Glutamatergic neuron (in vitro differentiated cells): ENCODE data around the gene SENP6. TPM values are rescaled to one million over a fixed set of nuclear protein-coding genes. Genes with fewer than 3 reads are reported as not detected.
"Not testable (repeated sequence)": the region's sequence is repeated elsewhere in the genome, so short reads cannot be mapped to it uniquely, and the experiment has no call there.

ENCODE experiments used
- DNase-seq: peaks from one replicate; pipeline ENCODE4 v3.0.0; 2022
- H3K27ac Mint-ChIP-seq: one replicate; pipeline ENCODE4 v1.8.0; 2020; ENCODE audit warnings: mild to moderate bottlenecking, mixed read lengths, inconsistent platforms; ENCODE audit not compliant: unreplicated experiment
- H3K27me3 Mint-ChIP-seq: one replicate; pipeline ENCODE4 v1.8.0; 2020; ENCODE audit warnings: mild to moderate bottlenecking, moderate library complexity, mixed read lengths, inconsistent platforms; ENCODE audit not compliant: unreplicated experiment
- H3K36me3 Mint-ChIP-seq: one replicate; pipeline ENCODE4 v1.8.0; 2020; ENCODE audit warnings: mild to moderate bottlenecking, mixed read lengths, inconsistent platforms; ENCODE audit not compliant: unreplicated experiment
- H3K4me1 Mint-ChIP-seq: one replicate; pipeline ENCODE4 v1.8.0; 2020; ENCODE audit warnings: mild to moderate bottlenecking, low read depth, mixed read lengths, inconsistent platforms; ENCODE audit not compliant: unreplicated experiment
- H3K4me3 Mint-ChIP-seq: one replicate; pipeline ENCODE4 v1.8.0; 2020; ENCODE audit warnings: mild to moderate bottlenecking, mixed read lengths, inconsistent platforms; ENCODE audit not compliant: unreplicated experiment
- H3K9me3 Mint-ChIP-seq: one replicate; pipeline ENCODE4 v1.8.0; 2020; ENCODE audit warnings: mild to moderate bottlenecking, moderate library complexity, mixed read lengths, inconsistent platforms; ENCODE audit not compliant: unreplicated experiment
- total RNA-seq: library from RNA; stranded (reverse); fragmentation: NEBNext Ultra II Directional; extraction: Animal tissue kit (Norgen Biotek cat#: 25700); gene quantifications from one replicate; pipeline ENCODE4 v1.2.1, GENCODE V29; 2021; ENCODE audit not compliant: unreplicated experiment
- TF ChIP-seq, protein P1 (sequence below): fragments of 200-600 bp; sonication (generic); IDR thresholded peaks from one replicate; pipeline ENCODE4 v1.5.0; 2021; ENCODE audit not compliant: partially characterized antibody, unreplicated experiment

Gene SENP6
- total RNA-seq, 1 donor from 2014 or later, result 113 TPM

DNA sequence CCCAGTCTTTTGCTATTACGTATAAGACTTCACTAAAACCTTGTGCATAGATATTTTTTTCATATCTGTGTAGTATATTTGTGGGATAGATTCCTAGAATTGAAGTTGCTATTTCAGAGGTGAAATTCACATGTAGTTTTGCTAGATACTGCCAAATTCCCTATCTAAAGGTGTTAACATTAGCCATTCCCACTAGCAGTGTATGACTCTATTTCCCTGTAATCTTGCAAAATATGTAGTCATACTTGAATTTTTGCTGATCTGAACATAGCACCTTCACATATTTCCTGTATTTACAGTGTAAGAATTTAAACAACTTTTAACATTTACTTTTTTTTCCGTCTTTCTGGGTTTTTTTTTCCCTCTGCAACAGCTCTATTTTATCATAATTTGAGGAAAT is 24.9 kb downstream of the SENP6 start:
- H3K9me3 Mint-ChIP-seq, result no peaks in the 10 kb centered on the region
- H3K27ac Mint-ChIP-seq, result no peak overlapping the region
- no peaks in the 10 kb centered on the region for H3K36me3 Mint-ChIP-seq
- H3K4me1 Mint-ChIP-seq, result peaks cover 2% of the 10 kb centered on the region
- no peaks in the 10 kb centered on the region for H3K27me3 Mint-ChIP-seq
- no peak for DNase-seq
- no peak overlapping the region for H3K4me3 Mint-ChIP-seq
- TF ChIP-seq, protein P1, sequence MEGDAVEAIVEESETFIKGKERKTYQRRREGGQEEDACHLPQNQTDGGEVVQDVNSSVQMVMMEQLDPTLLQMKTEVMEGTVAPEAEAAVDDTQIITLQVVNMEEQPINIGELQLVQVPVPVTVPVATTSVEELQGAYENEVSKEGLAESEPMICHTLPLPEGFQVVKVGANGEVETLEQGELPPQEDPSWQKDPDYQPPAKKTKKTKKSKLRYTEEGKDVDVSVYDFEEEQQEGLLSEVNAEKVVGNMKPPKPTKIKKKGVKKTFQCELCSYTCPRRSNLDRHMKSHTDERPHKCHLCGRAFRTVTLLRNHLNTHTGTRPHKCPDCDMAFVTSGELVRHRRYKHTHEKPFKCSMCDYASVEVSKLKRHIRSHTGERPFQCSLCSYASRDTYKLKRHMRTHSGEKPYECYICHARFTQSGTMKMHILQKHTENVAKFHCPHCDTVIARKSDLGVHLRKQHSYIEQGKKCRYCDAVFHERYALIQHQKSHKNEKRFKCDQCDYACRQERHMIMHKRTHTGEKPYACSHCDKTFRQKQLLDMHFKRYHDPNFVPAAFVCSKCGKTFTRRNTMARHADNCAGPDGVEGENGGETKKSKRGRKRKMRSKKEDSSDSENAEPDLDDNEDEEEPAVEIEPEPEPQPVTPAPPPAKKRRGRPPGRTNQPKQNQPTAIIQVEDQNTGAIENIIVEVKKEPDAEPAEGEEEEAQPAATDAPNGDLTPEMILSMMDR, result no peak

DNA sequence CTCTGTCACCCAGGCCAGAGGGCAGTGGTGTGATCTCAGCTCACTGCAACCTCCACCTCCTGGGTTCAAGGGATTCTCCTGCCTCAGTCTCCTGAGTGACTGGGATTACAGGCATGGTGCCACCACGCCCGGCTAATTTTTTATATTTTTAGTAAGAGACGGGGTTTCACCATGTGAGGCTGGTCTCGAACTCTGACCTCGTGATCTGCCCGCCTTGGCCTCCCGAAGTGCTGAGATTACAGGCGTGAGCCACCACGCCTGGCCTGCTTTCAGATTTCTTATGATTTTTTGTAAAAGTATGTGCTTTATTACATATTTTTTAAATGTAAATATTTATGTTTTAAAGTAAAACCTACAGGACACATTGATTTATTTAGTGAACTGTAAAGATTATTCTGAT is 26.0 kb downstream of the SENP6 start:
- not testable (repeated sequence) for H3K4me1 Mint-ChIP-seq, H3K36me3 Mint-ChIP-seq, H3K27me3 Mint-ChIP-seq, H3K9me3 Mint-ChIP-seq, DNase-seq, H3K27ac Mint-ChIP-seq, H3K4me3 Mint-ChIP-seq

DNA sequence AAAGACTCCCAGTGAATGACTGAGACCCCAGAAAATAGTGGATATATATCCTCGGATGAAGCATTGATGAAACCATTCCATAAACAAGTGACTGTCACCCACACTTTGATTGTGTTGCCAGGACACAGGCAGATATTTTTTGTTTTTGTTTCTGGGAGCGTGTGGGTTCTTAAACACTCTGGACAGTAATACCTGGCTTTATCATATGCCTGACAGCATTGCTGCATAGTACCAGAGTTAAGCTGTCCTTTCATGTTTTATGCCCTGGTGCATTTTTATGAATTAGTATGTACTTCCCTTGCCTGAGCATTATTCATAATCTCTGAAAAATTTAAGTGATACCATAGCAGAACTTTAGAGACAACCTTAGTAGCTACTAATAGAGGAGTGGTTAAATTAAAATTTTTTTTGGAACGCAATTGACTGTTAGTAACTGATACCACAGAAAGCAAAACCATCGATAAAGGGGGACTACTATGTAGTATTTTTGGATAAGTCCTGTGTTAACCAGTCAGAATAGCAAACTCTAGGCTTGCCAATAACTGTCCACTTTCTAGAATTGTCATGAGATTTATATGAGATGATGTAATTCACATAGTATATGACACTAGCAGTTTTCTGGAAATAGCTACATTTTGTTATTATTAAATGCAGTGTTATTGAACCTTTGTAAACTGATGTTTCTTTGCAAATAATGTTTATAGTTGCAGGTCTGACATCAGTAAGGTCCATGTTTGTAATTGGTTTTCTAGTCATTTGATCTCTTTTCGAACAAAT is 30.4 kb downstream of the SENP6 start:
- H3K36me3 Mint-ChIP-seq, result no peaks in the 10 kb centered on the region
- DNase-seq, result no peak
- no peaks in the 10 kb centered on the region for H3K9me3 Mint-ChIP-seq
- H3K27ac Mint-ChIP-seq, result no peak overlapping the region
- H3K4me3 Mint-ChIP-seq, result no peak overlapping the region
- H3K4me1 Mint-ChIP-seq, result peaks cover 3% of the 10 kb centered on the region
- TF ChIP-seq, protein P1, result no peak
- no peaks in the 10 kb centered on the region for H3K27me3 Mint-ChIP-seq

DNA sequence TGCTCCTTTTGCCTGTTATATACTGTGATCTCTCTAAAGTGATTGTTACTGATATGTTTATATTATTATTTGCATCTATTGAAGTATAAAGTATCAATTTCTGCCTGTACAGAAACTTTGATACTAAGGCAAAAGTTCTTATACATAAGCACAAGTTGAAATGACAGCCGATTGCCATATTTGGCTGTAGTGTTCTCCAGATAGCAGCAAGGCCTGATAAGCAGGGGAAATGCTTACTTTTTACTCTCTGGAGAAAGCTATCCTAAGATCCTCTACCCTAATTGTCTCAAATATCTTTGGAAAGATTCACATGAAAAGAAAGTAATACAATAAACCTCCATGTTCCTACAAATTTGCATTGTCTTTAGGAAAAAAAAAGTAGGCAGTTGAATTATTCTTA is 31.4 kb downstream of the SENP6 start:
- no peaks in the 10 kb centered on the region for H3K36me3 Mint-ChIP-seq
- H3K9me3 Mint-ChIP-seq, result no peaks in the 10 kb centered on the region
- peaks cover 3% of the 10 kb centered on the region for H3K4me1 Mint-ChIP-seq
- no peak for DNase-seq
- H3K4me3 Mint-ChIP-seq, result no peak overlapping the region
- no peak overlapping the region for H3K27ac Mint-ChIP-seq
- TF ChIP-seq, protein P1, result no peak
- no peaks in the 10 kb centered on the region for H3K27me3 Mint-ChIP-seq

DNA sequence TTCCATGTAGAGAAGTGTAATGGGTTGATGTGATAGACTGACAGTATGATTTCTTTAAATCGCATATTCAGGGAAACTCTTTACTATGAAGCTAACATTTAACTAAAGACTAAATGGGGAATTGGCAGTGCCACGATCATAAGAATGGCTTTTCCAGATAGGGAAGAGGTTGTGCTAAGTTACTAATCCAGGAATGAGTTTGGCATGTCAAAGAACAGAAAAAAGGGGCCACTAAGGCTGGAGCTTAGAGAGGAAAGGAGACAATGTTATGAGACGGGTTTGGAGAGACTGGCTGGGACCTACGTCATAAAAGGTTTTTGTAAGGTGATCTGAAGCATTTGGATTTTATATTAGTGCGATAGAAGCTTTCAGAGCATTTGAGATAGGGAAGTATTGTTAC is 40.6 kb downstream of the SENP6 start:
- H3K4me1 Mint-ChIP-seq, result no peaks in the 10 kb centered on the region
- no peak overlapping the region for H3K27ac Mint-ChIP-seq
- H3K9me3 Mint-ChIP-seq, result no peaks in the 10 kb centered on the region
- DNase-seq, result no peak
- no peaks in the 10 kb centered on the region for H3K36me3 Mint-ChIP-seq
- TF ChIP-seq, protein P1, result no peak
- no peak overlapping the region for H3K4me3 Mint-ChIP-seq
- H3K27me3 Mint-ChIP-seq, result no peaks in the 10 kb centered on the region
